ENCODE results near the gene ROBO1.
A peak's percentile ranks its signal among the peaks of the same experiment; 100 is the strongest.

Gene ROBO1

DNA sequence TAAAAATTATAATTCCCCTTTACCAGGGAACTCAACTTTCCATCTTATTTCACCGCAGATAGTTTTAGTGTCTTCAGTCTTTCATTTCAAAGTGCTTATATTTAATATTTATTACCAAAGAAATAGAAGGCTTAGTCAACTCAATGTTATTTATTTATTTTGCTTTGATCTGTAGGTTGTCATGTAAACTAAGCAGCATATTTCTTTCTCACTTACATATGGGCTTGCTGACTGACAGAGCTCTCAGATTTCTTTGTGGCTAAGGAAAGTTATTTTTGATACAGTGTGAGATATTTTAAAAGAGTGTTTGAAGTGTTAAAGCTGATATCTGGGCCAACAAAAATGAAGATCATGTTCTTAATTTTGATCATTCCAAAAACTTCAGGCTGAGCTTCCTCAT is 331.4 kb downstream of the ROBO1 start:
- no peak for DNase-seq

DNA sequence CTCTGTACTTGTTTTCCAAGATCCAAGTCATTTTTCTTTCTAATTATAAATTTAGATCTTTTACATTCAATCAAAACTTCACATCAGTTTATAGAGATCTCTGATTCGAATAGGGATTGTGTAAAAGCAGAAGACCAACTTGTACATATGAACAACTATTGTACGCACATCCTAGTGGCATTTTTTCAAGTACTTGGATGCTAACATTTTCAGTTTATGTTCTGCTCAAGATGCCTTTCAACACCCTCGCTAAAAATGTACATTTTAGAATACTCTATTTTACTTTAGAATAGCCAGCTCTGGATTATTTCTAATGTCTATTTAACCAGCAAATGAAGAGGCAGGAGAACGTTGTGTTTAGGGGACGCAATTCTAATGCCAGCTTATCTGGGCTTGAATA is 340.7 kb downstream of the ROBO1 start:
- DNase-seq, result no peak

DNA sequence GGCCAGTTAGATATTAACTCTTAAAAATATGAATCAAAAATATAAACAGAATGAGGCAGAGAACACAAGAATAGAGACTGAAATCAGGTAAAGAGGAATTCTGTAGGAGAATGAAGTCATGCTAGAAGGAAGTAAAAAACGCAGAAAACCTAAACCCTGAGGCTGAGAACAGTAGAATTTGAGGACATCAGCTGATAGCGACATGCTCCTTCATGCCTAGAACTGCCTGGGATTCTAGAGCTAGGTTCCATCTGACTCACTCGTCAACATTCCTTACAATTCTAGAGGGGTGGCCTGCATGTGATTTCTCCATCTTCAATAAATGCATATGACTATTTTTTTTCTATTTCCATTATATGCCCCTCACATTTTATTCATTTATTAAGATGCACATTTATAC is 343.0 kb downstream of the ROBO1 start:
- no peak for DNase-seq

DNA sequence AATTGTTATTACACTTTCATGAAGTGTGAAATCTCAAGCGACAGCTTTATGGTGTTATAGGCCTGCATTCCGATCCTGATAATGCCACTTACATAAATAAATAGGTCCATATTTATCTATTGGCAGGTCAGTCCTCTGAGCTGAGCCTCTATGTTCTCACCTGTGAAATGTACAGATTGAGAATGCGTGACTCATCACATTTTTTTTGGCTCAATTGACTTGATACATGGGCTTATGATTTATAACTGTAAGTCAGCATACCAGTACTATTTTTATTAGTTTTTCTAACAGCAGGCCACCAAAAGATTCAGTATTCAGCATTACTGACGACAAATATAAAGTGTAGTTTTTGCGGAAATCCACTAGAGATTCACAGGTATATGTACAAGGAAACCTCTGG is 344.4 kb downstream of the ROBO1 start:
- DNase-seq, result no peak

DNA sequence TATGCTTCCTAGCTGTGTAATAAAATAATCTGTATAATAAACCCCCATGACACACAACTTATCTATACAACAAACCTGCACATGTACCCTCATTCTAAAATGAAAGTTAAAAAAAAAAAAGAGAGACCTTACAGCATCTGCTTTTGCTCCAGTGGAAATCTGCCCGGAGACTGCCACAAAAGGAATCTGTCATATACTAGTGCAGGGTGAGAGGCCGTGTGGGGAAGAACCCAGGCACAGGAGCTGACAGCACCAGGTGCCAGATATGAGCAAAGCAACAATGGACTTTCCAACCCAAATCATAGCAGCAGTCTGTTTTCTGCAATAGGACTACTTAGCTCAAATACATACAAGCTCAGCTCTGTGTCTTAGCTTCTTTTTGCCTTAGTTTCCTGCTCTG is 346.5 kb downstream of the ROBO1 start:
- no peak for DNase-seq

DNA sequence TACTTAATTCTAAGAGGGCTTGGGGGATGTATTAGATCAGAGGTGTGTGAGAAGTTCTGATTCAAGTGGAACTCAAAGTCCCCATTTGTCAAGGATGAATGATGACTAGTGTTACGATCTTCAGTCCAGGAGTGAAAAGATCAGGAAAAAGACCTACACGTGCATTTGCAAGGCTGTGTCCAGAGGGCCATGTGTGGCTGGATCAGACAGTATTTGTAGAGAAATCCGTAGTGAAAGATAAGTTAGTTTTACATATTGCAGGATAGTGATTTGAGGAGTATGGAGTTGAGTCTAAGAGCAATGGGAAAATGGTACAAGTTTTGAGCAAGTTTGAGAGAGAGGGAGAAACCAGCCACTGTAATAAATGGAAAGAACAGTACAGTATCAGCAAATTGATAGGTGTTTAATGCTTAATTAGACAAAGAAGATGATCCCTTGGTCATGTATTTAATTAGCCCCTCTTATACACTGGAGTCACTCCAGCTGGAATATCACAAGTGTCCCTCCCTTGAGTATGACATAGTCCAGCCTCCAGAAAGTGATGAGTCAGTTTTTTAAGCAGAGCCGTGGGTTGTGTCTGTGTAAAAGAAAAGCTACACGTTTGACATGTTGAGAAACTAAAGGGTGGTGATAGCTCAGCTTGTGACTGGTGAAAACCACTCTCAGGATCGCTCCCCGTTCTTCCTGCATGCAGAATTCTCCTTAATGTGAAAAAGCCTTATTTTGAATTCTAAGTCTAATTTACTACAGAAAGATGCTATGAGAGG is 348.8 kb downstream of the ROBO1 start:
- DNase-seq, result no peak

DNA sequence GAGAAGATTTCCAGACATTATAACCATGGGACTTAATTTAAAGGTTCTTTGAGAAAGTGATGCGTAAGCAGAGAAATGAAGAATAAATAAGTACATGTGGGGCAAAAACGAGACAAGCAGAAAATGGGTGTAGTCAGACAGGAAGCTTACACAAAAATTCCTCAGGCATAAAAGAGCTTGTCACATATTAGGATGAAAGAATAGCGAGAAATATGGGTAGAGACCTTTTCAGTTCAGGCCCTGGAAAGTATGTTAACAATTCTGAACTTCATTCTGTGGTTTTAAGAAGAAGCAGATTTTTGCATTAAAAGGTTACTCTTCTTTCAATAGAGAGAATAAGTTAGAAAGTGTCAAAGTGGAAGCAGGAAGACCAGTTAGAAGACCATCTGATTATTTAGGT is 352.4 kb downstream of the ROBO1 start:
- no peak for DNase-seq

DNA sequence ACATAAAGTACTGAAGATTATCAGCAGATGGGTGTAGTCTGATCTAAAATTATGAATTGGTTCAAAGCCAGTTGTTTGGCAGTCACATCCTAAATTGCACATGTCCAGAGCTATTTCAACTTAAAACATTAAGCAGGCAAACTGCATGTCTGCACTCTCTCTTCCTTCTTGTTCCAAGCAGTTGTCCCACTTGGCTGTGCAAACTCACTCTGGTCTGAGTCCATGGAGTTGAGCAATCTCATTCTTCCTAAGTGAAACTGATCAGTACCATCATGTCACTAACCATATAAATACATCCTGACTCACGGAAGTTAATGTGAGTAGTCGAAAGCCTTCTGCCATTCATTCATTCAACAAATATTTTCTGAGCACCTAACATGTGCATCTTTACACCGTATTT is 353.0 kb downstream of the ROBO1 start:
- DNase-seq, result no peak

DNA sequence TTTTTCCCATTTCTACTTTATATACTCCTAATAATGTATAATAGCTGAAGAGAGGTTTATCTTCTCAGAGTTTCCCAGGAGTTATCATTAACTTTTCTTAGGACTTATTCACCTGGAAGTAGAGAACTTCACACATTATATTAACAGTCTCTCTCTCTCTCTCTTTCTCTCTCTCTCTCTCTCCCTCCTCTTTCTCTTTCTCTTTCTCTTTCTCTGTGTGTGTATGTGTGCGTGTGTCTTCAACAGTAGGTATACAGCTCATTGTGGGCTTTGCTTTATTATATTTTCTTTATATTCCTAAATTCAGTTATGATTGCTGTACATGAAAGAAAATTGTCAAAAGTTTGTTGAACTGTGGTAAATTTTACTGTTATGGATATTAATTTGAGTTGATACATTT is 353.8 kb downstream of the ROBO1 start:
- DNase-seq, result no peak

DNA sequence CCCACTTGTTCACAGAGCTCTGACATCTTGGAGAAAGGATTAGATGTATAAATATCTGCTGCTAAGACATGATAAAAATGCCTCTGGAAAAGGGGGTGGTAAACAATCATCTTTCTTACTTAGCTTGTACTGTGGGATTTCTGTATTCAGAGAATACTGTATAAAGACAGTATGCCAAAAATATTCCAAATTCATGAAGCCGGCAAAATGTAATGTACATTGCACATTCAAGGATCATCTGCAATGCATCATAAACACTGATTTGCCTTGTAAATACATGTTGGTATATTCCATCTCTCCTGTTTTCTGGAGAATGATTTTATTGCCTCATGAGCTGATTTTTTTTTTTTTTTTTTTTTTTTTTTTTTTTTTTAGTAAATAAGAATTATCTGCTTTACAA is 355.3 kb downstream of the ROBO1 start:
- no peak for DNase-seq

DNA sequence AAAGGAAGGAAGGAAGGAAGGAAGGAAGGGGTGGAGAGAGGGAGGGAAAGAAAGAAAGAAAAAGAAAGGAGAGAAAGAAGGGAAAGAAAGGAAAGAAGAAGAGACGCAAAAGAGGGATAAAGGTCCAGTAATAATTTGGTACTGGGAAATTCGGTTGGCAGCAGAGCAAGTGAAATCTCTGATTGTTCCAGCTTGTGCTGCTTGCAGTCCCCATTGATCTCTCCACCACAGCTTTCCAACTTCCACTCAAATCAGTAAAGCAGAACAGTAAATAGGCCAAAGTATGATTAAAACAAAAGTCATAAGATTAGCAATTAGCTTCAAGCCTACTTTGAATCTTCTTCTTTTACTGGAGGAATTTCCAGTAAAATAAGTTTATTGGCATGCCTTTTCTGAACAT is 357.2 kb downstream of the ROBO1 start:
- no peak for DNase-seq

DNA sequence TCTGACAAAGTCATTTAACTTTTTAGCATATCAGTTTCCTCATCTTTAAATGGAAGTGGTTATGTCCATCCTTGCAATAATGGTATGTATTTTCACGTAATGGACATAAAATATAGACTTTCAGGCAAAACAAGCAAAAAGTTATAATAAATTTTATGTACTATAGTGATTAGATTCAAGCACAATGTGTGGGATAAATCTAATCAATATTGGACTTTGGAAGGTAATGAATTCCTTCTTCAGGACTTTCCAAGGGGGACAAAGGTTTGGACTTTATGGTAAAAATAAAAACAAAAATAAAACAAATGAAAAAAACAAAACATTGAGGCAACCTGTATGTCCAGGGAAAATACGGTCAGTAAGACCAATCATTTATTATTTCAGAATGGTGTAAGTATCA is 357.7 kb downstream of the ROBO1 start:
- no peak for DNase-seq

DNA sequence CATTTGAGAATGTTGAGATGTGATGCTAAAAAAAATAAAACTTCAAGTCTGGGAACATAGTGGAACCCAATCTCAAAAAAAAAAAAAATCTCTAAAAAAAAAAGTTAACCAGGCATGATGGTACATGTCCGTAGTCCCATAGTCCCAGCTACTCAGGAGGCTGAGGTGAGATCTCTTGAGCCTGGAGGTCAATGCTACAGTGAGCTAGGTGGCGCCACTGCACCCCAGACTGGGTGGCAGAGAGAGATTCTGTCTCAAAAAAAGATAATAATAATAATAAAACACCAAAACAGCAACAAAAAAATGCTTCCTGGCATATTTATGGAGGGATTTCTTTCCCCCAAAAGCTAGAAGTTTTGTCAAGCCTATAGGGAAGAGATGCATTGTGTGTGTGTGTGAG is 361.6 kb downstream of the ROBO1 start:
- DNase-seq, result peak; percentile 1

DNA sequence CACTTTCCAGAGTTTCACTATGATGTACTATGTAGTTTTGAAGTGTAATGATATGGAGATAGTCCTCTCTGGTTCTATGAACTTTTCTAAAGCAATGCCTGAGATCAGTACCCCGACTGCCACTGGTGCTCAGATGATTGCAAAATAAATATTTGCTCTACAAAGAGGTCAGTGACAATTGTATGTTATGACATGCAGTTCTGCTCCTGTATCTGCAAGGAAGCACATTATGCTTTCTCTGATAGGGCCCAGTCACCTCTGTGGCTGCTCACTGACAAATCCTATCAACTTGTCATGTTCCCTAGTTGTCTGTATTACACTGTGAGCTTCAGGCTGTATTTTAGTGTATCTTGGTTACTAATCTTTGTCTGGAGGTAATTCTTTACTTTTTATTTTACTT is 362.6 kb downstream of the ROBO1 start:
- no peak for DNase-seq

DNA sequence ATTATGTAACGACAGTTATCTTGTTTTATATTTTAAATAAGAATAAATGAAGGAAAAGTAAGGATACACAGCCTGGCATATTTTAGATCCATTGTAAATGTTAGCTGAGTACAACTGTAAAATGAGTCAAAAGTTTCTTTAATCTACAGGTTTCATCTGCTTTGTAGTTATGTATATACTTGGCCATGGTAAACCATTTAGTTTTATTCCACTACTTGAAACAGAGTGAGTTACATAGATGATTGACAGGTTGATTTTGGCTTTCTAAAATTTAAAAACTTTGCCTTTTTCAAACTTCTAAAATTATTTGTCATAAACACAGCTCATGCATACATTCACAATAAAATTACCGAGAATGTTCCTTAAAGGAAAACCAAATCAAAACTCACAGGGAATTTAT is 371.2 kb downstream of the ROBO1 start:
- no peak for DNase-seq

DNA sequence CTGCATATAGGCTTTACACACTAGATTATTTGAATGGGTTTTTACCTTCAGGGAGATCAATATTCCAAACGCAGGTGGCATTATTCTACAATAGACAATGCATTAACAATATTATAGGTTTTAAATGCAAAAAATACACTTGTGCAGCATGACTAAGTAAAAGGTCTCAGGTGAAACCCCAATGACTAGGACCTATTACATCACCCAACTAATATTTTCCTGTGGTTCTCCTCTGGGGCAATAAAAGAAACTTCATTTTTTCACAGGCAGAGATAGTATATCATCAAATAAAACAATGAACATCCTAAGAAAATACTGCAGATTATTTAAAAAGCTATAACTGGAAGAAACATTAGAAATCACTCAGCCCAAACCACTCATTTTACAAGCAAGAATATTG is 375.3 kb downstream of the ROBO1 start:
- no peak for DNase-seq

DNA sequence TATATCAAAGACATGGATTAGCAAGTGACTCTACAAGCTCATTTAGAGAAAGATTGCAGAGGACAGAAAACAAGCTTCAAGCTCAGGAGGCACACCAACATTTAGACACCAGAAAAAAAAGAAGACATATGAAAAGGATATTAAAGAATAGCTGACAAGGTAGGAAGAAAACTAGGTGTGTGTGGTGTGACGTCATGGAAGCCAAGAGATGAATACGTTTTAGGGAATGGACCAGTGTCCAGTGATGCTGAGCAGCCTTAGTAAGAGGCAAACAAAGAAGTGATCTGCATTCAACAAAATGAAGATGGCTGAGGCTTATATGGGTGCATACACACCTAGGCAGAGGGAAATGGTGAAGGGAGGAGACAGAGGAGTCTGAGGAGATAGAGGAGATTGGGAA is 377.4 kb downstream of the ROBO1 start:
- no peak for DNase-seq

DNA sequence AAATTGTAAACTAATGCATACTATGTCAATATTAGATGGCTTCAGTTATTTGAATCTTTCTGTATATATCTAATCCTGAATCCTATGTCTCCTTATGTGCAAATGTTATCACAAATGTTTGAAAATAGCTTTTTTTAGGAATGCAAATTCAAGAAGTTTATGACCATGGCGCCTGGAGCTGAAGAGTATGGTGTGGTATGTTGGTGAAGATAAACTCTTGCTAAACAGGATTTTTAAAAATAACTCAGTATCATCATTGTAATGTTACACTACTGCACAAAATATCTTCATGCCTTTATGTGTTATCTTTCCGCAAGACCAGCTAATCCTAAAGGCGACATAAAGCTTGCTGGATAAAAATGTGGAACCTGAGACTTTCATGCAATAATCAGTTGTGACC is 382.6 kb downstream of the ROBO1 start:
- no peak for DNase-seq

DNA sequence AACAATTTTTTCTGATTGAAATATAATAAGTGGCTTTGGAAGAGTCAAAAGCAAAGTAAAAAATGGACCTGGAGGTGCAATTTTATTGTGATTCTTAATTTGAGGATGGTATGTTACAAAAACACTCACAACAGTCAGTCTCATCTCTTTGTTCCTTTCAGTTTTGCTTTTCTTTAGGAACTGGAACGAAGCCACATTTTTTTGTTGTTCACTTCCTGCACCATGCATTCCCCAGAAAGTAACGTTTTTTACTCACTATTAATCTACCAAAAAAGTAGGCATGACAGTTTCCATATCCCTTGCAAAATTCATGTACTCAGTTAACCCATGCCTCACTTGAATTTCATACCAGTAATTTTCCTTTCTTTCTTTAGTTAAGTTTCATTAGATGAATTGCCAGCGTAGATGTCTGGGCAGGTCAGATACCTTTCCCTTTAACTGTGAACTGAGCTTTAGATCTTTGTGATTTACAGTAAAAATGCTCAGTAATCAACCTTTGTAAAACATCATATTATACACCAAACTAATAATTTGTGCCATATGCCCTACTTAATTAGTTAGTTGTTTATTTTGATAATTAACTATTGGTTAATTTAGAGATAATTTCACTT is 384.3 kb downstream of the ROBO1 start:
- DNase-seq, result no peak

DNA sequence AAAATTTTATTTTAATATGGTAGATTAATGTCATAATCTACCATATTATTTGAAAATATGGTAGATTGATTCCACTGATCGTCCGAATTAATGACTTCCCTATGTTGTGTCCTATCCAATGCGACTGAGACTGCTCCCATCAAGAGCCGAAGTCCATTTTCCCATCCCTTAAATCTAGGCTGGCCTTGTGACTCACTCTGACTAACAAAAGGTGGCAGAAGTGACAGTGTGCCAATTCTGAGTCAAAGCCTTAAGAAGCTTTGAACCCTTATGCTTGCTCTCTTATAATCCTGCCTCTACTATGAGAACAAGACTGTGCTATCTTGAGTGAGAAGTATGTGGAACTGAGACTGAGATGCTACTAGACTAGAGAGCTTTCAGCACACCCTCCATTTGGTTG is 387.2 kb downstream of the ROBO1 start:
- no peak for DNase-seq

DNA sequence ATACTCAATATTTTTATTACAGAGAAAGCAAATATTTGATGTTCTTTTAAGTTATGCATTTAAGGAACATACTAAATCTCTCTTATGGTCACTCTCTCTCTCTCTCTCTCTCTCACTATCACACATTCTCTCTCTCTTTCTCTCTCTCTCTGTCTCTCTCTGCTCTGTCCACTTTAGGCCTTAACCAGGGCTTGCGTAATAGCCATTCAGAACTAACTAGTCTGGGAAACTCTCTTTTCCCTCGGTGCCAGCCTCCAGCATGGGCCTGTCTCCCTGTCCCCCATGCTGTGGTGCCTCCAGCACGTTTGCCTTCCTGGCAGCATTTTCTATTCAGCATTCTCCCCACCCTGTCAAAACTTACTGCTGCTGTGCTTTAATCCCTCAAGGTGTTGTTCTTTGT is 389.7 kb downstream of the ROBO1 start:
- no peak for DNase-seq

DNA sequence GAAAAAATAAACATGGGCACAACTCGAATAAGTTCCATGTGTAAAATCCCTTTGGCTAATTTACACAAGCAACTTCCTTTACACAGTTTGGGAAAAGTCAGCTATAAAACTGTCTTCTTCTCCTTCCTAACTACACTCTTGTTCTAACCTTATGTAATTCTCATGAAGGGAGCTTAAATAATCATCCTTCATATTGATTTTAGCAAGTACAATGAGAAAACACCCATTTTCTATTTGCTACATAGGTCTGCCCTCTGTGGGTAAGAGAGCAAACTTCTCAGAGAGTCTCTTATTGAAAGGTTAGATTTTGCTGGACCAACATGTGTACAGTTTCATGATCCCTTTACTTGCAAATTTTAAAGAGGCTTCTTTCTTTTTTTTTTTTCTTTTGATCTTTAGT is 398.5 kb downstream of the ROBO1 start:
- no peak for DNase-seq

DNA sequence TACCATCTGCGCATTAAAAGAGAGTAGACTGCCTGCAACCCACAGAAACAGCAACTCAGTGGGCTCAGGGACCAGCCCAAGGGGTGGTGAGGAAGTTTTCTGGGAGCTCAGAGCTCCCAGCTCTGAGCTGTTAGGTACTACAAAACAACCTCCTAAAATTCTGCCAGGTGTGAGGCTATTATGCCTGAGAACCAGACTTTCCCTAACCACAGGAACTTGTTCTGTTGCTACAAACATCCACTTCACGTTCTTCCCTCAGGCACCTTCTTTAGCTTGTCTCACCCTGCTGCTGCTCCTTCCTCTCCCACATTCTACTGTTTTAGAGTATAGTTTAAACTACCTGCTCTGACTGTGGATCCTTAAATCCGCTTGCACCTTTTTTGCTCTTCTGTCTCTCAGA is 399.4 kb downstream of the ROBO1 start:
- DNase-seq, result no peak

DNA sequence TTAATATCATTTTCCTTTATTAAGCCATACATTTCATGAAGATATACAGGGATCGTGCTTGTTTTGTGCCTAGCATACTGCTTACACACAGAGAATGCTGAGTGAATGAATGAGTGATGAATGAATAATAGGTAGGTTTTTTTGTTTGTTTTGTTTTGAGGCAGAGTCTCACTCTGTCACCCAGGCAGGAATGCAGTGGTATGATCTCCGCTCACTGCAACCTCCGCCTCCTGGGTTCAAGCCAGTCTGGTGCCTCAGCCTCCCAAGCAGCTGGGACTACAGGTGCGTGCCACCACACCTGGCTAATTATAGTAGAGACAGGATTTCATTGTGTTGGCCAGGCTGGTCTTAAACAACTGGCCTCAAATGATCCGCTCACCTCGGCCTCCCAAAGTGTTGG is 400.0 kb downstream of the ROBO1 start:
- no peak for DNase-seq

DNA sequence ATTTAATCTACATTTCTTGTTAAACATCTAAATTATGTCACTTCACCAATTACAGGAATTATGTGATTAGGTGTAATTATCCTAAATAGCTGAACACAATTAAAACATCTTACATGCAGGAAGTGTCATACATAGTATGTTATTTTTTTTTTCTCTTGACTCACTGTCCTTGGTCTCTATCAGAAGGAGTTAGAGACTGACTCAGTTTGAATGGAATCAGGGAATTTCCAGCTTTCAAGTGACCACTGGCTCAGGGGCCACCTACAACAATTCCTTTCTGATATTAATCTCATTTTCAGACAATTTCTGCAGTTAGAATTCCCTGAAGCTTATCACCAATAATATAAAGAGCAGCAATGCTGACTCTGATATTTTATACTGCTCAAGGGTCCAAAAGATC is 400.7 kb downstream of the ROBO1 start:
- no peak for DNase-seq
